RWPE2 (cell line): ENCODE results near the gene ACACB.

ENCODE experiments used
- ATAC-seq: fragments of 200-7000 bp; cut with Tn5 transposase; 3 replicates; pipeline ENCODE4 v1.9.1; 2021; ENCODE audit warnings: low read depth
- DNase-seq: peaks from one replicate; pipeline ENCODE4 v3.0.0-alpha.2; 2020; ENCODE audit warnings: low spot score
- H3K27ac ChIP-seq: fragments of 450-650 bp; 2 replicates; pipeline ENCODE4 v1.5.1; 2017; ENCODE audit warnings: mild to moderate bottlenecking; ENCODE audit not compliant: poor library complexity, severe bottlenecking
- H3K27me3 ChIP-seq: fragments of 250-450 bp; sonication (Bioruptor Pico); 2 replicates; pipeline ENCODE4 v1.5.1; 2021; ENCODE audit warnings: mild to moderate bottlenecking, moderate library complexity; ENCODE audit not compliant: insufficient read depth, poor library complexity, severe bottlenecking
- H3K36me3 ChIP-seq: fragments of 250-450 bp; sonication (Bioruptor Pico); 2 replicates; pipeline ENCODE4 v1.5.1; 2020; ENCODE audit warnings: low read depth, mild to moderate bottlenecking, moderate library complexity
- H3K4me1 ChIP-seq: fragments of 250-450 bp; sonication (Bioruptor Pico); 2 replicates; pipeline ENCODE4 v1.5.1; 2021; ENCODE audit warnings: mild to moderate bottlenecking, moderate library complexity; ENCODE audit not compliant: insufficient read depth, poor library complexity, severe bottlenecking
- H3K4me3 ChIP-seq: fragments of 250-450 bp; sonication (Bioruptor Pico); 2 replicates; pipeline ENCODE4 v1.5.1; 2021; ENCODE audit warnings: mild to moderate bottlenecking, moderate library complexity; ENCODE audit not compliant: severe bottlenecking
- H3K9me3 ChIP-seq: fragments of 250-450 bp; sonication (Bioruptor Pico); 2 replicates; pipeline ENCODE4 v1.5.1; 2021; ENCODE audit warnings: mild to moderate bottlenecking, moderate library complexity; ENCODE audit not compliant: severe bottlenecking
- TF ChIP-seq, protein P1 (sequence below): fragments of 450-650 bp; IDR thresholded peaks from one replicate; pipeline ENCODE4 v1.5.1; 2017; ENCODE audit warnings: mild to moderate bottlenecking, moderate library complexity; ENCODE audit not compliant: poor library complexity, severe bottlenecking

The ACACB gene

DNA sequence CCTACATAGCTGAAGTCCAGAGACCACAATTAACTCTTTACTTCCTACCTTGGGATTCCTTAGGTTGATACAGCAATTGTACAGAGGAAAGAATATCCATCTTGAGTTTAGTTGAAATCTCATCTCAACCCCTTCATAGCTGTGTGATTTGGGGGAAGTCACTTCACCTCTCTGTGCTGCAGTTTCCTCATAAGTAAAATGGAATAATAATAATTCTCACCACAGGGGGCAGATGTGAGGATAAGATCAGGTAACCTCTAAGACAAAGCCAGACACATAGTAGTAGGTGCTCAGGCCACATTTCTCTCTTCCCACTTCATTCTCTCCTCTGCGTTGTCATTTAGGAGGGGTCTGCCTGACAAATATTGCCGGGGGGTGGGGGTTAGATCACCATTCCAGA, 186.0 kb downstream of the ACACB start:
- H3K27ac ChIP-seq = no peak overlapping the region
- no peaks in the 10 kb centered on the region for H3K4me1 ChIP-seq
- ATAC-seq (peak; percentile 54; the same call in 2 of the 3 replicates), DNase-seq (no peak)
- H3K27me3 ChIP-seq = peaks cover 21% of the 10 kb centered on the region
- TF ChIP-seq, protein P1, sequence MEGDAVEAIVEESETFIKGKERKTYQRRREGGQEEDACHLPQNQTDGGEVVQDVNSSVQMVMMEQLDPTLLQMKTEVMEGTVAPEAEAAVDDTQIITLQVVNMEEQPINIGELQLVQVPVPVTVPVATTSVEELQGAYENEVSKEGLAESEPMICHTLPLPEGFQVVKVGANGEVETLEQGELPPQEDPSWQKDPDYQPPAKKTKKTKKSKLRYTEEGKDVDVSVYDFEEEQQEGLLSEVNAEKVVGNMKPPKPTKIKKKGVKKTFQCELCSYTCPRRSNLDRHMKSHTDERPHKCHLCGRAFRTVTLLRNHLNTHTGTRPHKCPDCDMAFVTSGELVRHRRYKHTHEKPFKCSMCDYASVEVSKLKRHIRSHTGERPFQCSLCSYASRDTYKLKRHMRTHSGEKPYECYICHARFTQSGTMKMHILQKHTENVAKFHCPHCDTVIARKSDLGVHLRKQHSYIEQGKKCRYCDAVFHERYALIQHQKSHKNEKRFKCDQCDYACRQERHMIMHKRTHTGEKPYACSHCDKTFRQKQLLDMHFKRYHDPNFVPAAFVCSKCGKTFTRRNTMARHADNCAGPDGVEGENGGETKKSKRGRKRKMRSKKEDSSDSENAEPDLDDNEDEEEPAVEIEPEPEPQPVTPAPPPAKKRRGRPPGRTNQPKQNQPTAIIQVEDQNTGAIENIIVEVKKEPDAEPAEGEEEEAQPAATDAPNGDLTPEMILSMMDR = peak; percentile 43
- no peak overlapping the region for H3K4me3 ChIP-seq
- H3K9me3 ChIP-seq = no peaks in the 10 kb centered on the region
- no peaks in the 10 kb centered on the region for H3K36me3 ChIP-seq

DNA sequence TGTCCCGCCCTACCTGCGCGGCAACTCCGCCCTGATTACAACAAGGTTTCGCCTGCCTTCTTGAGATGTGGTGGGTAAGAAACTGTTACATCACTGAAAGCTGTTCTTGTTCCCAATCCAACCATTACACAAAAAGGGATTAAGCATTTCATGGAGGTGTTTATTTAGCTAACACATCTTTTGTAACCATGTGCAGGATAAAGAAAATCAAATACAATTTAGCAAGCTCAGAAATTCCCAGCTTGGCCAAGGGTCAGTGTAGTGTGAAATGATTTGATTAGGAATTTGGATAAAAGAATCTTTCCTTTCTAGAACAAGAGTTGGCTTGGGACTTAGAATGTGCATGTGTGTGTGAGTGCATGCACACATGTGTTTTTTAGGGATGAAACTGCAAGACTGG, 186.4 kb downstream of the ACACB start:
- Histone ChIP-seq H3K4me1 (no peaks in the 10 kb centered on the region), H3K27ac (no peak overlapping the region), H3K4me3 (no peak overlapping the region), H3K27me3 (peaks cover 25% of the 10 kb centered on the region), H3K36me3 (no peaks in the 10 kb centered on the region), H3K9me3 (no peaks in the 10 kb centered on the region)
- no peak for DNase-seq
- ATAC-seq = no peak
- TF ChIP-seq, protein P1 = peak; percentile 23

DNA sequence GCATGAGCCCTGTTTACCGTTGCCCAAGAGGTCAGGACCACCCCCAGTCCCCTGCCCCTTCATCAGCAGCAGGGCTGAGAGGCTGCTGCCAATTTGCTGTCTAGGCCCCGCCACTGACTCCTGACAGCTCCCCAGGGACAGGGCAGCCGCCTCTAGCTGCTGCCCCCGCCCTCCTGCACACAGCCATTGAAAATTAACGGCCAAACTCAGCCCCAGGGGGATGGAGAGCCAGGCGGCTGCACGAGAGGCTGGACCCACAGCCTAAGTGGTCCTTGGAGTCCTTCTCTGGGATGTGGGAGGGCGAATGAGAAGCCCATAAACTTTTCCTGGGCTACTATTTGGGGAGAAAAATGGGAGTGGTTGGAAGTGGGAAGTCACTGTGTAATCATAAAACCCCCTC, 188.1 kb downstream of the ACACB start:
- no peaks in the 10 kb centered on the region for H3K9me3 ChIP-seq
- no peak overlapping the region for H3K27ac ChIP-seq
- no peak for ATAC-seq
- no peak for DNase-seq
- no peaks in the 10 kb centered on the region for H3K4me1 ChIP-seq
- no peaks in the 10 kb centered on the region for H3K36me3 ChIP-seq
- TF ChIP-seq, protein P1 = no peak
- peaks cover 41% of the 10 kb centered on the region for H3K27me3 ChIP-seq
- no peak overlapping the region for H3K4me3 ChIP-seq

DNA sequence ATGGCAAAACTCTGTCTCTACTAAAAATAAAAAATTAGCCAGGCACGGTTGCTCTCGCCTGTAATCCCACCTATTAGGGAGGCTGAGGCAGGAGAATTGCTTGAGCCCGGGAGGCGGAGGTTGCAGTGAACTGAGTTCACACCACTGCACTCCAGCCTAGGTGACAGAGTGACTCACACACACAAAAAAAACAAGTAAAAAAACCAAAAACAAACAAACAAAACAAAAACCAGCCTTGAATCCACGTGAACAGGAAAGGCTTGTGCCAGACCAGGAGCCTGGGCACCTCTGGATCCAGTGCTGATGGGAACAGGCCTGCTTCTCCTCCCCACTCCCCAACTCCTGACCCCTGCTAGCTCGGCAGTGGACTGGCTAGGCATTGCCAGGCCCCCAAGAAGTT, 189.2 kb downstream of the ACACB start:
- TF ChIP-seq, protein P1 = no peak
- peaks cover 48% of the 10 kb centered on the region for H3K27me3 ChIP-seq
- H3K27ac ChIP-seq = no peak overlapping the region
- ATAC-seq = no peak
- no peak overlapping the region for H3K4me3 ChIP-seq
- no peak for DNase-seq
- H3K9me3 ChIP-seq = no peaks in the 10 kb centered on the region
- H3K36me3 ChIP-seq = no peaks in the 10 kb centered on the region
- no peaks in the 10 kb centered on the region for H3K4me1 ChIP-seq

DNA sequence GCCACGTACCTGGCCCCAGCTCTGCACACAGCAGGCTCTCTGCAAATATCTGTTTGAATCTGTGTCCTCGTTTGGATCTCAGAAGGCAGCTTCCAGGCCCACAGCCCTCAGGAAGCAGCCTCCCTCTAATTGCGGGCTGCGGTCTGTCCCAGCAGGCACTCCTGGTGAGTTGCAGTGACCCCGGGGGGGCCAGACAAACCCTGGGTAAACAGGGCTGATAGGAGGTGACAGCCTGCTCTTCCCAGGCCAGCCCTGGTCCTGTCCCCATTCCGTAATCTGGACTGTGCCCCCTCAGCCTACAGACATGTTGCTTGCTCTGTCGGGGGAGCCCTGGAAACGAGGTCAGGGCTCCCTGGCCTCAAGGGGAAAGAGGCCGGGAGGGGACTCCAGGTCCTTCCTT, 190.7 kb downstream of the ACACB start:
- H3K4me1 ChIP-seq = no peaks in the 10 kb centered on the region
- no peak for ATAC-seq
- no peak overlapping the region for H3K27ac ChIP-seq
- H3K4me3 ChIP-seq = no peak overlapping the region
- H3K27me3 ChIP-seq = peaks cover 63% of the 10 kb centered on the region
- no peaks in the 10 kb centered on the region for H3K9me3 ChIP-seq
- no peak for DNase-seq
- TF ChIP-seq, protein P1 = no peak
- H3K36me3 ChIP-seq = no peaks in the 10 kb centered on the region
